K562 (cell line): ENCODE results near the gene OR7E24. TPM values are rescaled to one million over a fixed set of nuclear protein-coding genes. Genes with fewer than 3 reads are reported as not detected.
A peak's percentile ranks its signal among the peaks of the same experiment; 100 is the strongest.

Source experiments
- ATAC-seq: fragments of 200-7000 bp; cut with Tn5 transposase; 3 replicates; pipeline ENCODE4 v1.9.1; 2020; ENCODE audit warnings: moderate library complexity
- Bru-seq: library from RNA; stranded (reverse); fragments of 400-500 nt; gene quantifications from one replicate; lab custom pipeline; 2021; lab: Mats Ljungman, UMichigan
- BruChase-seq, 2 experiments: library from RNA; stranded (reverse); fragments of 400-500 nt; gene quantifications; one replicate each; lab custom pipeline; 2021; lab: Mats Ljungman, UMichigan
- BruUV-seq: library from RNA; stranded (reverse); fragments of 400-500 nt; replicated peaks from 2 replicates; lab custom pipeline; 2021; lab: Mats Ljungman, UMichigan
- CTCF ChIA-PET: fragments of 300-600 bp; formaldehyde crosslinking; extraction: SDS; loops from one replicate; lab custom pipeline; 2021; ENCODE audit warnings: low intra/inter-chr PET ratio; lab: Yijun Ruan, JAX
- POLR2A ChIA-PET: fragments of 300-600, 350-650 bp; sonication (Branson Sonifier 250); formaldehyde crosslinking; extraction: SDS; loops from one replicate; lab custom pipeline; 2021; ENCODE audit warnings: antibody characterized with exemption, inconsistent platforms; lab: Yijun Ruan, JAX
- DNase-seq, 4 experiments: peaks; one replicate each; pipeline versions ENCODE4 v3.0.0 to v3.0.0-alpha.2; 2011 to 2018; ENCODE audit warnings: low spot score in 3 of 4, mixed read lengths in 3 of 4; ENCODE audit errors: extremely low read depth in 1 of 4
- FAIRE-seq: peaks from 2 replicates; lab custom pipeline; 2011; peaks lifted over from hg19 to GRCh38; lab: Jason Lieb, UNC
- H2AFZ ChIP-seq: 2 replicates; pipeline ENCODE4 v1.6.0; 2011; ENCODE audit warnings: low read depth, low read length, control low read depth, inconsistent platforms
- H3K27ac ChIP-seq: fragments of 200-600 bp; 3 replicates; pipeline ENCODE4 v1.8.0; 2011; ENCODE audit warnings: low read depth, mild to moderate bottlenecking, control low read depth, inconsistent platforms, low read length, moderate library complexity, mixed read lengths; ENCODE audit errors: extremely low read depth
- H3K27me3 ChIP-seq, 2 experiments: fragments of 300-600 bp in 1 of 2; 2 replicates in 1 of 2; 3 replicates in 1 of 2; pipeline versions ENCODE4 v1.6.0 to v1.8.0; 2011; ENCODE audit warnings: inconsistent platforms in 2 of 2, low read length in 2 of 2, mild to moderate bottlenecking in 1 of 2, mixed read lengths in 1 of 2, moderate library complexity in 1 of 2; ENCODE audit not compliant: control insufficient read depth in 2 of 2, insufficient read depth in 2 of 2
- H3K36me3 ChIP-seq: fragments of 300-600 bp; 3 replicates; pipeline ENCODE4 v1.8.0; 2011; ENCODE audit warnings: mild to moderate bottlenecking, low read length, inconsistent platforms; ENCODE audit not compliant: control insufficient read depth, insufficient read depth
- H3K4me1 ChIP-seq, 2 experiments: fragments of 200-600 bp in 1 of 2; replicated peaks in 1 of 2; 2 replicates in 1 of 2; 3 replicates in 1 of 2; pipeline versions ENCODE4 v1.5.1 to v1.8.0; 2011; ENCODE audit warnings: inconsistent platforms in 2 of 2, low read length in 2 of 2, mild to moderate bottlenecking in 1 of 2, mixed read lengths in 1 of 2, moderate library complexity in 1 of 2; ENCODE audit not compliant: control insufficient read depth in 2 of 2, insufficient read depth in 2 of 2
- H3K4me2 ChIP-seq: 2 replicates; pipeline ENCODE4 v1.6.1; 2011; ENCODE audit warnings: low read length, control low read depth, inconsistent platforms, mixed read lengths; ENCODE audit not compliant: insufficient read depth
- H3K4me3 ChIP-seq: fragments of 200-600 bp; sonication (generic), shearing (Covaris generic); 2 replicates; pipeline ENCODE4 v1.5.1; 2016; ENCODE audit warnings: control low read depth, inconsistent platforms
- H3K79me2 ChIP-seq: fragments of 200-600 bp; 3 replicates; pipeline ENCODE4 v1.8.0; 2011; ENCODE audit warnings: low read length, inconsistent platforms; ENCODE audit not compliant: control insufficient read depth, insufficient read depth
- H3K9ac ChIP-seq, 2 experiments: 2 replicates each; pipeline versions ENCODE4 v1.6.0 to v1.6.1; 2011; ENCODE audit warnings: low read depth in 2 of 2, low read length in 2 of 2, control low read depth in 1 of 2, inconsistent platforms in 1 of 2, mild to moderate bottlenecking in 1 of 2, mixed read lengths in 1 of 2; ENCODE audit not compliant: insufficient read depth in 1 of 2
- H3K9me1 ChIP-seq: one replicate; pipeline ENCODE4 v1.6.0; 2011; ENCODE audit warnings: inconsistent platforms, mild to moderate bottlenecking, low read length, moderate library complexity; ENCODE audit not compliant: control insufficient read depth, insufficient read depth
- H3K9me3 ChIP-seq: replicated peaks from 2 replicates; pipeline ENCODE4 v1.5.1; 2011; ENCODE audit warnings: low read depth, low read length, inconsistent platforms; ENCODE audit not compliant: control insufficient read depth, insufficient read depth
- H4K20me1 ChIP-seq: replicated peaks from 2 replicates; pipeline ENCODE4 v1.6.1; 2011; ENCODE audit warnings: low read length, inconsistent platforms, mixed read lengths; ENCODE audit not compliant: control insufficient read depth, insufficient read depth
- CLOCK ChIP-seq: fragments of 250-450 bp; sonication (Bioruptor Pico); IDR thresholded peaks from 2 replicates; pipeline ENCODE4 v1.4.0; 2020; ENCODE audit warnings: mild to moderate bottlenecking, moderate library complexity, borderline replicate concordance
- ESRRA ChIP-seq: fragments of 450-650 bp; IDR thresholded peaks from 2 replicates; pipeline ENCODE4 v1.6.1; 2014; ENCODE audit warnings: low read depth, mild to moderate bottlenecking, moderate library complexity, borderline replicate concordance
- EWSR1 ChIP-seq: fragments of 450-650 bp; IDR thresholded peaks from 2 replicates; pipeline ENCODE4 v1.6.1; 2018; ENCODE audit warnings: borderline replicate concordance, mild to moderate bottlenecking, low read depth, moderate library complexity; ENCODE audit not compliant: partially characterized antibody
- KHSRP ChIP-seq: fragments of 450-650 bp; IDR thresholded peaks from 2 replicates; pipeline ENCODE4 v1.6.1; 2017
- KLF1 ChIP-seq: fragments of 450-650 bp; IDR thresholded peaks from 2 replicates; pipeline ENCODE4 v1.6.1; 2016; ENCODE audit warnings: missing genetic modification characterization, missing compliant biosample characterization
- MBD2 ChIP-seq: sonication (generic); IDR thresholded peaks from 2 replicates; pipeline ENCODE4 v1.6.1; 2016; ENCODE audit warnings: low read depth, borderline replicate concordance
- PURB ChIP-seq: sonication (generic); formaldehyde crosslinking; IDR thresholded peaks from 2 replicates; pipeline ENCODE4 v1.9.0; 2021; ENCODE audit warnings: low read depth, mild to moderate bottlenecking, missing genetic modification reagents
- SMARCA4 ChIP-seq: fragments of 450-650 bp; IDR thresholded peaks from 2 replicates; pipeline ENCODE4 v1.6.1; 2016
- THRB ChIP-seq: fragments of 450-650 bp; formaldehyde crosslinking; conservative IDR thresholded peaks from 2 replicates; pipeline ENCODE4 v1.4.0; 2022; ENCODE audit warnings: mild to moderate bottlenecking, missing genetic modification characterization
- U2AF2 ChIP-seq: fragments of 200-400 bp; formaldehyde crosslinking; optimal IDR thresholded peaks from 2 replicates; pipeline ENCODE3; 2017; ENCODE audit warnings: low read depth, mild to moderate bottlenecking, low read length
- ZBTB43 ChIP-seq: sonication (generic); formaldehyde crosslinking; IDR thresholded peaks from 2 replicates; pipeline ENCODE4 v1.8.0; 2023; ENCODE audit warnings: mild to moderate bottlenecking, missing genetic modification reagents
- ZNF449 ChIP-seq: fragments of 250-450 bp; sonication (Bioruptor Pico); IDR thresholded peaks from 2 replicates; pipeline ENCODE4 v1.8.0; 2022; ENCODE audit warnings: moderate library complexity, mild to moderate bottlenecking, inconsistent platforms
- ZNF696 ChIP-seq: fragments of 250-450 bp; sonication (Bioruptor Pico); conservative IDR thresholded peaks from 2 replicates; pipeline ENCODE4 v1.4.0; 2020; ENCODE audit warnings: mild to moderate bottlenecking, moderate library complexity
- WGBS: fragments of 100-300 bp; shearing (Covaris generic); methylation state at CpG from one replicate; pipeline ENCODE4 v1.1.6; 2016; ENCODE audit warnings: low coverage, mixed read lengths; ENCODE audit not compliant: insufficient coverage; ENCODE audit errors: missing lambda C conversion rate; 5-methylcytosine and 5-hydroxymethylcytosine counted together
- in situ Hi-C: fragments of 300-500 bp; cut with MboI; formaldehyde crosslinking; loops from 4 replicates; pipeline ENCODE4 v1.15.0; 2018; ENCODE audit warnings: inconsistent platforms, mixed read lengths
- intact Hi-C: fragments of 100-400 bp; cut with micrococcal nuclease; formaldehyde crosslinking; loops from 2 replicates; pipeline ENCODE4 v1.14.2; 2022
- long read RNA-seq, 3 experiments: library from polyadenylated mRNA in 2 of 3; library from RNA in 1 of 3; unstranded in 2 of 3; stranded (forward) in 1 of 3; transcript quantifications; one replicate each; pipeline ENCODE4 v2.0.0, GENCODE V29; 2019 to 2022
- polyA minus RNA-seq, 3 experiments: library from RNA; depleted of rRNA, polyadenylated mRNA; stranded (reverse); fragments of >200 nt; gene quantifications; 2 replicates each; pipeline ENCODE4 v1.2.3, GENCODE V29; 2011
- polyA plus RNA-seq, 8 experiments: library from polyadenylated mRNA; depleted of rRNA in 4 of 8; stranded (reverse) in 5 of 8; unstranded in 3 of 8; fragments of >200 nt; fragmentation: Nextera tagmentation in 2 of 8; fragmentation: Illumina TruSeq in 1 of 8; extraction: Ambion mirVana in 2 of 8; extraction: Trizol in 1 of 8; gene quantifications; 2 replicates each; pipeline versions ENCODE4 v1.2.1 to v1.2.3, GENCODE V29; 2011 to 2014; ENCODE audit warnings: inconsistent platforms in 1 of 8, missing spikeins in 1 of 8
- total RNA-seq, 7 experiments: library from RNA; depleted of rRNA in 6 of 7; stranded (reverse); fragments of >200 nt in 6 of 7; fragmentation: Illumina TruSeq in 2 of 7; extraction: Trizol in 2 of 7; gene quantifications; 2 replicates each; pipeline versions ENCODE4 v1.2.1 to v1.2.3, GENCODE V29; 2011 to 2021; ENCODE audit warnings: low replicate concordance in 1 of 7

Gene OR7E24
- not detected in 2 replicates for total RNA-seq (2011; cell fraction: chromatin; rRNA removed; ENCODE audit: low replicate concordance)
- not detected in 2 replicates for total RNA-seq (2011; cell fraction: nucleolus; rRNA removed)
- total RNA-seq (2011; cell fraction: nucleoplasm; rRNA removed), result not detected in 2 replicates
- total RNA-seq (2014; rRNA removed) (not detected in 2 replicates), total RNA-seq (2014; rRNA removed; fragmentation: Illumina TruSeq; extraction: Trizol) (not detected in 2 replicates), total RNA-seq (2015; rRNA removed; fragmentation: Illumina TruSeq; extraction: Trizol) (not detected in 2 replicates), total RNA-seq (2021) (not detected in 2 replicates), polyA plus RNA-seq (2011; rRNA removed) (not detected in 2 replicates), polyA plus RNA-seq (2014; fragmentation: Illumina TruSeq; extraction: Trizol) (not detected in 2 replicates), polyA plus RNA-seq (2014; fragmentation: Nextera tagmentation; extraction: Ambion mirVana) (not detected), polyA plus RNA-seq (2014; rRNA removed) (not detected in 2 replicates), polyA minus RNA-seq (2011; rRNA and poly(A)+ RNA removed) (not detected in 2 replicates), Bru-seq, nascent RNA (not detected), BruChase-seq, experiment 1, labeled RNA remaining after a 2-hour chase (percentile 21 among the genes with signal in this experiment), BruChase-seq, experiment 2, labeled RNA remaining after a 6-hour chase (percentile 13 among the genes with signal in this experiment)
- not detected in 2 replicates for polyA plus RNA-seq (2011; cell fraction: cytosol; rRNA removed)
- not detected in 2 replicates for polyA plus RNA-seq (2011; cell fraction: nucleus; rRNA removed)
- polyA plus RNA-seq (2012), result not detected in 2 replicates
- not detected in 2 replicates for polyA minus RNA-seq (2011; cell fraction: cytosol; rRNA and poly(A)+ RNA removed)
- not detected in 2 replicates for polyA minus RNA-seq (2011; cell fraction: nucleus; rRNA and poly(A)+ RNA removed)
- long read RNA-seq, experiment 1, result 0 reads
- long read RNA-seq, experiment 2, result 0 reads
- long read RNA-seq, experiment 3, result 0 reads

- H3K4me3 ChIP-seq, result no peak within 1 kb of the TSS
- H3K27me3 ChIP-seq, result no peaks in the 10 kb centered on the region; a peak in 1 of 5 replicates
- no peaks in the 10 kb centered on the region for H3K79me2 ChIP-seq
- H4K20me1 ChIP-seq, result no peaks in the 10 kb centered on the region
- WGBS, result 0% methylated on average over 1 of the region's 1 CpG
- no peaks in the 10 kb centered on the region for H3K9me1 ChIP-seq
- no peaks in the 10 kb centered on the region for H3K36me3 ChIP-seq
- H2AFZ ChIP-seq, result no peak within 1 kb of the TSS
- ATAC-seq (no peak), FAIRE-seq (no peak), DNase-seq (no peak)
- BruUV-seq, result no TSS peak
- H3K9ac ChIP-seq, result no peak within 1 kb of the TSS
- H3K4me2 ChIP-seq, result no peak within 1 kb of the TSS
- in situ Hi-C loops (no loop called here), intact Hi-C loops (no loop called here)
- ChIA-PET POLR2A (no interaction called here), CTCF (no interaction called here)
- no peaks in the 10 kb centered on the region for H3K4me1 ChIP-seq
- H3K27ac ChIP-seq, result no peak within 1 kb of the TSS
- H3K9me3 ChIP-seq, result no peaks in the 10 kb centered on the region
- TF ChIP-seq MBD2, result no peak
- no peak for TF ChIP-seq U2AF2
- no peak for TF ChIP-seq ZNF449 (CRISPR knock-in tag)
- no peak for TF ChIP-seq ZBTB43 (CRISPR knock-in tag)
- TF ChIP-seq ESRRA, result no peak
- TF ChIP-seq PURB (CRISPR knock-in tag), result no peak
- TF ChIP-seq EWSR1, result no peak
- no peak for TF ChIP-seq CLOCK (CRISPR knock-in tag)
- TF ChIP-seq ZNF696 (CRISPR knock-in tag), result no peak
- no peak for TF ChIP-seq KHSRP
- no peak for TF ChIP-seq KLF1 (tag)
- TF ChIP-seq SMARCA4, result no peak
- TF ChIP-seq THRB (CRISPR knock-in tag), result no peak
These were observed at the start of gene OR7E24 for GRCh38 chr19:9250630-9251029. TSS of gene OR7E24 (plus strand) at chr19:9250930. CDS start at chr19:9251044, 114 bp downstream.
